K562 (cell line): ENCODE data around the gene FPR1. TPM values are rescaled to one million over a fixed set of nuclear protein-coding genes. Genes with fewer than 3 reads are reported as not detected.

Experiments used
- BRD4 ChIP-seq: fragments of 200-600 bp; sonication (generic); IDR thresholded peaks from 2 replicates; pipeline ENCODE4 v1.6.1; 2017; ENCODE audit warnings: inconsistent platforms
- CBFA2T2 ChIP-seq: fragments of 450-650 bp; conservative IDR thresholded peaks from 2 replicates; pipeline ENCODE4 v1.6.1; 2017; ENCODE audit warnings: mild to moderate bottlenecking
- CREBBP ChIP-seq: IDR thresholded peaks from one replicate; pipeline ENCODE4 v1.6.1; 2012; ENCODE audit warnings: low read depth, mild to moderate bottlenecking, control low read depth, inconsistent platforms, low read length
- DIDO1 ChIP-seq: fragments of 450-650 bp; IDR thresholded peaks from 2 replicates; pipeline ENCODE4 v1.6.1; 2016; ENCODE audit warnings: low read depth, missing biosample characterization, missing genetic modification characterization
- EGR1 ChIP-seq: fragments of 450-650 bp; conservative IDR thresholded peaks from 2 replicates; pipeline ENCODE4 v1.6.1; 2017; ENCODE audit warnings: mild to moderate bottlenecking
- FOXA1 ChIP-seq: fragments of 450-650 bp; IDR thresholded peaks from 2 replicates; pipeline ENCODE4 v1.6.1; 2016; ENCODE audit warnings: mild to moderate bottlenecking, borderline replicate concordance
- HDAC2 ChIP-seq: fragments of 450-650 bp; IDR thresholded peaks from 2 replicates; pipeline ENCODE4 v1.6.1; 2016; ENCODE audit warnings: mild to moderate bottlenecking
- HNRNPL ChIP-seq: fragments of 200-400 bp; formaldehyde crosslinking; IDR thresholded peaks from 2 replicates; pipeline ENCODE4 v1.6.1; 2017; ENCODE audit warnings: low read depth, mild to moderate bottlenecking, low read length
- KDM1A ChIP-seq, 2 experiments: fragments of 450-650 bp; IDR thresholded peaks; 2 replicates each; pipeline ENCODE4 v1.6.1; 2016; ENCODE audit warnings: mild to moderate bottlenecking in 2 of 2
- NCOA4 ChIP-seq: fragments of 450-650 bp; IDR thresholded peaks from 2 replicates; pipeline ENCODE4 v1.6.1; 2018; ENCODE audit warnings: mild to moderate bottlenecking; ENCODE audit not compliant: partially characterized antibody
- PHF8 ChIP-seq: fragments of 200-600 bp; sonication (generic); IDR thresholded peaks from 2 replicates; pipeline ENCODE4 v1.6.1; 2012; ENCODE audit warnings: mixed run types, mild to moderate bottlenecking, inconsistent platforms, low read length, moderate library complexity, borderline replicate concordance
- RBM14 ChIP-seq: fragments of 200-400 bp; formaldehyde crosslinking; IDR thresholded peaks from 2 replicates; pipeline ENCODE4 v1.6.1; 2018; ENCODE audit warnings: low read depth, mild to moderate bottlenecking, low read length, moderate library complexity, borderline replicate concordance; ENCODE audit not compliant: insufficient read depth
- TEAD4 ChIP-seq, 2 experiments: sonication (generic) in 1 of 2; formaldehyde crosslinking in 1 of 2; IDR thresholded peaks; 2 replicates each; pipeline versions ENCODE4 v1.6.1 to v1.8.0; 2012 to 2022; ENCODE audit warnings: borderline replicate concordance in 1 of 2, inconsistent platforms in 1 of 2, low read length in 1 of 2, mild to moderate bottlenecking in 1 of 2, missing genetic modification reagents in 1 of 2
- ZNF12 ChIP-seq: sonication (generic); formaldehyde crosslinking; IDR thresholded peaks from 2 replicates; pipeline ENCODE4 v1.4.0; 2020; ENCODE audit warnings: mild to moderate bottlenecking, missing genetic modification reagents
- ZNF232 ChIP-seq: sonication (generic); formaldehyde crosslinking; IDR thresholded peaks from 2 replicates; pipeline ENCODE4 v1.8.0; 2022; ENCODE audit warnings: mild to moderate bottlenecking, missing genetic modification reagents
- ZNF436 ChIP-seq: fragments of 250-450, 450-650 bp; sonication (Bioruptor Pico); formaldehyde crosslinking; IDR thresholded peaks from 2 replicates; pipeline ENCODE4 v1.7.0; 2020; ENCODE audit warnings: mild to moderate bottlenecking
- ZNF584 ChIP-seq: fragments of 200-800 bp; sonication (Bioruptor generic); IDR thresholded peaks from 2 replicates; pipeline ENCODE4 v1.6.1; 2016; ENCODE audit warnings: low read depth, mild to moderate bottlenecking, missing genetic modification characterization, missing compliant biosample characterization
- polyA plus RNA-seq, 8 experiments: library from polyadenylated mRNA; depleted of rRNA in 4 of 8; stranded (reverse) in 5 of 8; unstranded in 3 of 8; fragments of >200 nt; fragmentation: Nextera tagmentation in 2 of 8; fragmentation: Illumina TruSeq in 1 of 8; extraction: Ambion mirVana in 2 of 8; extraction: Trizol in 1 of 8; gene quantifications; 2 replicates each; pipeline versions ENCODE4 v1.2.1 to v1.2.3, GENCODE V29; 2011 to 2014; ENCODE audit warnings: inconsistent platforms in 1 of 8, missing spikeins in 1 of 8
- total RNA-seq, 7 experiments: library from RNA; depleted of rRNA in 6 of 7; stranded (reverse); fragments of >200 nt in 6 of 7; fragmentation: Illumina TruSeq in 2 of 7; extraction: Trizol in 2 of 7; gene quantifications; 2 replicates each; pipeline versions ENCODE4 v1.2.1 to v1.2.3, GENCODE V29; 2011 to 2021; ENCODE audit warnings: low replicate concordance in 1 of 7
- TF ChIP-seq, protein P1 (sequence below): sonication (generic); formaldehyde crosslinking; IDR thresholded peaks from 2 replicates; pipeline ENCODE4 v1.8.1; 2022; ENCODE audit warnings: missing genetic modification reagents
- TF ChIP-seq, protein P2 (sequence below): sonication (generic); formaldehyde crosslinking; IDR thresholded peaks from 2 replicates; pipeline ENCODE4 v1.8.0; 2023; ENCODE audit warnings: missing genetic modification reagents, mild to moderate bottlenecking, borderline replicate concordance
- TF ChIP-seq, protein P3 (sequence below), 3 experiments: fragments of 200-800 bp in 1 of 3; sonication (Bioruptor generic) in 1 of 3; sonication (generic) in 1 of 3; formaldehyde crosslinking in 1 of 3; IDR thresholded peaks; 2 replicates each; pipeline versions ENCODE4 v1.6.1 to v1.8.0; 2016 to 2022; ENCODE audit warnings: mild to moderate bottlenecking in 2 of 3, missing compliant biosample characterization in 2 of 3, missing genetic modification characterization in 2 of 3, missing genetic modification reagents in 1 of 3

Gene FPR1
- total and polyA plus RNA-seq, 9 of the 15 experiments (the other 6 are each of a cell fraction or from before 2014, with no cell fraction given) = 0.06 to 0.25 (median 0.14) TPM; not detected in 4

DNA sequence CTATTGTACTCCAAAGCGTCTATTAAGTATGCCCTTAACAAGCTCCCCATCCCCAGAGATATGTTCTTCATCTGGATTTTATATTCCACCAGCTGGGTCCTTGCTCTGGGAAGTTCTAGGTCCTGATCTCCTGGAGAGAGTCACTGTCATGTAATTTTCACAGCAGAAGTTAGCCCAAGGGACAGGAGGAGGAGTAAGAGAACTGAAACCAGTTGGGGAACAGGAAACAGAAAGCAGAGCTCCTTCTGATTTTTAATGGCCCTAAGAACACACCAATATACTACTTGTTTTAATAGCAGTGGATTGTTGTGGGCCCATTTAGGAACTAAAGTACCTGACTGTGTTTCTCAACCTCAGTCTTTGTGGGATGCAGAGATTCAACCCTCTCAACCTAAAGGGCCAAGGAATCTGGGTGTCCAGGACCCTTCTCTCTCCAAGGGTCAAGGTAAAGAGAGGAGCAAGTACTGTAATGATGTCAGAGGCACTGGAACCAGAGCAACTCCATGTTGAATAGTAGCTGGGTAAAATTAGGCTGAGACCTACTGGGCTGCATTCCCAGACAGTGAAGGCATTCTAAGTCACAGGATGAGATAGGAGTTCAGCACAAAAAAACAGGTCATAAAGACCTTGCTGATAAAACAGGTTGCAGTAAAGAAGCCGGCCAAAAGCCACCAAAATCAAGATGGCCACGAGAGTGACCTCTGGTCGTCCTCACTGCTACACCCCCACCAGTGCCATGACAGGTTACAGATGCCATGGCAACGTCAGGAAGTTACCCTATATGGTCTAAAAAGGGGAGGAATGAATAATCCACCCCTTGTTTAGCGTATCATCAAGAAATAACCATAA lies 35.2 kb upstream of the FPR1 start (continued):
- TF ChIP-seq, protein P1, sequence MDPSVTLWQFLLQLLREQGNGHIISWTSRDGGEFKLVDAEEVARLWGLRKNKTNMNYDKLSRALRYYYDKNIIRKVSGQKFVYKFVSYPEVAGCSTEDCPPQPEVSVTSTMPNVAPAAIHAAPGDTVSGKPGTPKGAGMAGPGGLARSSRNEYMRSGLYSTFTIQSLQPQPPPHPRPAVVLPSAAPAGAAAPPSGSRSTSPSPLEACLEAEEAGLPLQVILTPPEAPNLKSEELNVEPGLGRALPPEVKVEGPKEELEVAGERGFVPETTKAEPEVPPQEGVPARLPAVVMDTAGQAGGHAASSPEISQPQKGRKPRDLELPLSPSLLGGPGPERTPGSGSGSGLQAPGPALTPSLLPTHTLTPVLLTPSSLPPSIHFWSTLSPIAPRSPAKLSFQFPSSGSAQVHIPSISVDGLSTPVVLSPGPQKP (CRISPR knock-in tag) = no peak
- no peak for TF ChIP-seq ZNF436 (CRISPR knock-in tag)
- peak; percentile 95 for TF ChIP-seq DIDO1 (tag)
- TF ChIP-seq, protein P2, sequence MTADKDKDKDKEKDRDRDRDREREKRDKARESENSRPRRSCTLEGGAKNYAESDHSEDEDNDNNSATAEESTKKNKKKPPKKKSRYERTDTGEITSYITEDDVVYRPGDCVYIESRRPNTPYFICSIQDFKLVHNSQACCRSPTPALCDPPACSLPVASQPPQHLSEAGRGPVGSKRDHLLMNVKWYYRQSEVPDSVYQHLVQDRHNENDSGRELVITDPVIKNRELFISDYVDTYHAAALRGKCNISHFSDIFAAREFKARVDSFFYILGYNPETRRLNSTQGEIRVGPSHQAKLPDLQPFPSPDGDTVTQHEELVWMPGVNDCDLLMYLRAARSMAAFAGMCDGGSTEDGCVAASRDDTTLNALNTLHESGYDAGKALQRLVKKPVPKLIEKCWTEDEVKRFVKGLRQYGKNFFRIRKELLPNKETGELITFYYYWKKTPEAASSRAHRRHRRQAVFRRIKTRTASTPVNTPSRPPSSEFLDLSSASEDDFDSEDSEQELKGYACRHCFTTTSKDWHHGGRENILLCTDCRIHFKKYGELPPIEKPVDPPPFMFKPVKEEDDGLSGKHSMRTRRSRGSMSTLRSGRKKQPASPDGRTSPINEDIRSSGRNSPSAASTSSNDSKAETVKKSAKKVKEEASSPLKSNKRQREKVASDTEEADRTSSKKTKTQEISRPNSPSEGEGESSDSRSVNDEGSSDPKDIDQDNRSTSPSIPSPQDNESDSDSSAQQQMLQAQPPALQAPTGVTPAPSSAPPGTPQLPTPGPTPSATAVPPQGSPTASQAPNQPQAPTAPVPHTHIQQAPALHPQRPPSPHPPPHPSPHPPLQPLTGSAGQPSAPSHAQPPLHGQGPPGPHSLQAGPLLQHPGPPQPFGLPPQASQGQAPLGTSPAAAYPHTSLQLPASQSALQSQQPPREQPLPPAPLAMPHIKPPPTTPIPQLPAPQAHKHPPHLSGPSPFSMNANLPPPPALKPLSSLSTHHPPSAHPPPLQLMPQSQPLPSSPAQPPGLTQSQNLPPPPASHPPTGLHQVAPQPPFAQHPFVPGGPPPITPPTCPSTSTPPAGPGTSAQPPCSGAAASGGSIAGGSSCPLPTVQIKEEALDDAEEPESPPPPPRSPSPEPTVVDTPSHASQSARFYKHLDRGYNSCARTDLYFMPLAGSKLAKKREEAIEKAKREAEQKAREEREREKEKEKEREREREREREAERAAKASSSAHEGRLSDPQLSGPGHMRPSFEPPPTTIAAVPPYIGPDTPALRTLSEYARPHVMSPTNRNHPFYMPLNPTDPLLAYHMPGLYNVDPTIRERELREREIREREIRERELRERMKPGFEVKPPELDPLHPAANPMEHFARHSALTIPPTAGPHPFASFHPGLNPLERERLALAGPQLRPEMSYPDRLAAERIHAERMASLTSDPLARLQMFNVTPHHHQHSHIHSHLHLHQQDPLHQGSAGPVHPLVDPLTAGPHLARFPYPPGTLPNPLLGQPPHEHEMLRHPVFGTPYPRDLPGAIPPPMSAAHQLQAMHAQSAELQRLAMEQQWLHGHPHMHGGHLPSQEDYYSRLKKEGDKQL = no peak
- TF ChIP-seq ZNF584 (CRISPR knock-in tag) = peak; percentile 99
- TF ChIP-seq, protein P3, sequence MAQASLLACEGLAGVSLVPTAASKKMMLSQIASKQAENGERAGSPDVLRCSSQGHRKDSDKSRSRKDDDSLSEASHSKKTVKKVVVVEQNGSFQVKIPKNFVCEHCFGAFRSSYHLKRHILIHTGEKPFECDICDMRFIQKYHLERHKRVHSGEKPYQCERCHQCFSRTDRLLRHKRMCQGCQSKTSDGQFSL (CRISPR knock-in tag; IDR thresholded peaks at IDR 0.05) = no peak
- TF ChIP-seq, protein P3 (tag; IDR thresholded peaks at IDR 0.05) = peak; percentile 40 to 97; a peak in 3 of 4 replicates
- no peak for TF ChIP-seq CREBBP
- TF ChIP-seq HDAC2 = peak; percentile 61
- no peak for TF ChIP-seq CBFA2T2
- no peak for TF ChIP-seq TEAD4 (IDR thresholded peaks at IDR 0.05; ENCODE audit: low read length)
- TF ChIP-seq TEAD4 (CRISPR knock-in tag; IDR thresholded peaks at IDR 0.05; ENCODE audit: borderline replicate concordance) = no peak
- TF ChIP-seq ZNF12 (CRISPR knock-in tag) = no peak
- TF ChIP-seq EGR1 = no peak
- peak; percentile 33 to 71; a peak in 2 of 4 replicates for TF ChIP-seq KDM1A (IDR thresholded peaks at IDR 0.05)
- no peak for TF ChIP-seq HNRNPL
- TF ChIP-seq ZNF232 (CRISPR knock-in tag) = no peak
- no peak for TF ChIP-seq FOXA1
- TF ChIP-seq NCOA4 = no peak
- no peak for TF ChIP-seq RBM14
- no peak for TF ChIP-seq BRD4
- no peak for TF ChIP-seq PHF8
